ENCODE data around the gene FARSA.

FARSA gene

GRCh38 chr19:12944104-12944674 lies 10.7 kb upstream of the FARSA start:
- Histone ChIP-seq H3K4me3 (ENCODE audit: low read length) (no peak overlapping the region), H3K27me3 (ENCODE audit: insufficient read depth, low read length) (no peaks in the 10 kb centered on the region), H3K9ac (ENCODE audit: low read depth, low read length) (no peak overlapping the region), H3K4me1 (ENCODE audit: insufficient read depth, low read length) (peaks cover 16% of the 10 kb centered on the region; the same call in 1 of the 2 replicates), H3K36me3 (ENCODE audit: insufficient read depth, low read length) (peaks cover 78% of the 10 kb centered on the region), H3K27ac (ENCODE audit: low read depth, low read length) (no peak overlapping the region; the same call in 1 of the 2 replicates), H3K9me3 (ENCODE audit: insufficient read depth, low read depth, low read length) (no peaks in the 10 kb centered on the region)
- WGBS = 100% methylated on average over 2 of the region's 2 CpGs

- 95% methylated on average over 18 of the region's 18 CpGs for WGBS
Measured at GRCh38 chr19:12943437-12944044, 10.0 kb upstream of the FARSA start.

GRCh38 chr19:12940897-12941296 lies 7.4 kb upstream of the FARSA start:
- peaks cover 17% of the 10 kb centered on the region; the same call in 1 of the 2 replicates for H3K4me1 ChIP-seq (ENCODE audit: insufficient read depth, low read length)
- H3K9ac ChIP-seq (ENCODE audit: low read depth, low read length) = no peak overlapping the region
- peaks cover 61% of the 10 kb centered on the region for H3K36me3 ChIP-seq (ENCODE audit: insufficient read depth, low read length)
- H3K27ac ChIP-seq (ENCODE audit: low read depth, low read length) = peak overlapping the region; percentile 20; the same call in 1 of the 2 replicates
- 97% methylated on average over 2 of the region's 2 CpGs for WGBS
- no peaks in the 10 kb centered on the region for H3K27me3 ChIP-seq (ENCODE audit: insufficient read depth, low read length)
- H3K9me3 ChIP-seq (ENCODE audit: insufficient read depth, low read depth, low read length) = no peaks in the 10 kb centered on the region
- H3K4me3 ChIP-seq (ENCODE audit: low read length) = peak overlapping the region; percentile 92; the same call in 1 of the 2 replicates

More at GRCh38 chr19:12943437-12944044, 10.0 kb upstream of the FARSA start:
- H3K4me1 ChIP-seq (ENCODE audit: insufficient read depth, low read length) = peaks cover 16% of the 10 kb centered on the region; the same call in 1 of the 2 replicates
- no peak overlapping the region for H3K9ac ChIP-seq (ENCODE audit: low read depth, low read length)
- H3K27ac ChIP-seq (ENCODE audit: low read depth, low read length) = no peak overlapping the region
- H3K36me3 ChIP-seq (ENCODE audit: insufficient read depth, low read length) = peaks cover 73% of the 10 kb centered on the region
- H3K4me3 ChIP-seq (ENCODE audit: low read length) = no peak overlapping the region
- no peaks in the 10 kb centered on the region for H3K9me3 ChIP-seq (ENCODE audit: insufficient read depth, low read depth, low read length)
- no peaks in the 10 kb centered on the region for H3K27me3 ChIP-seq (ENCODE audit: insufficient read depth, low read length)

- H3K4me3 ChIP-seq (ENCODE audit: low read length) = peak overlapping the region; percentile 92
Measured at GRCh38 chr19:12939975-12940423, 6.5 kb upstream of the FARSA start.

GRCh38 chr19:12938779-12939601 lies 5.5 kb upstream of the FARSA start:
- H3K4me1 ChIP-seq (ENCODE audit: insufficient read depth, low read length) = peaks cover 17% of the 10 kb centered on the region; the same call in 1 of the 2 replicates
- peak overlapping the region; percentile 97 for H3K9ac ChIP-seq (ENCODE audit: low read depth, low read length)
- peak overlapping the region; percentile 78 for H3K27ac ChIP-seq (ENCODE audit: low read depth, low read length)
- H3K27me3 ChIP-seq (ENCODE audit: insufficient read depth, low read length) = no peaks in the 10 kb centered on the region
- peaks cover 49% of the 10 kb centered on the region for H3K36me3 ChIP-seq (ENCODE audit: insufficient read depth, low read length)
- 4% methylated on average over 53 of the region's 54 CpGs for WGBS
- H3K9me3 ChIP-seq (ENCODE audit: insufficient read depth, low read depth, low read length) = no peaks in the 10 kb centered on the region
- H3K4me3 ChIP-seq (ENCODE audit: low read length) = peak overlapping the region; percentile 92

More at GRCh38 chr19:12939975-12940423, 6.5 kb upstream of the FARSA start:
- WGBS = 95% methylated on average over 10 of the region's 10 CpGs
- H3K27ac ChIP-seq (ENCODE audit: low read depth, low read length) = peak overlapping the region; percentile 4; the same call in 1 of the 2 replicates
- H3K9me3 ChIP-seq (ENCODE audit: insufficient read depth, low read depth, low read length) = no peaks in the 10 kb centered on the region
- H3K36me3 ChIP-seq (ENCODE audit: insufficient read depth, low read length) = peaks cover 59% of the 10 kb centered on the region
- peaks cover 17% of the 10 kb centered on the region; the same call in 1 of the 2 replicates for H3K4me1 ChIP-seq (ENCODE audit: insufficient read depth, low read length)
- H3K9ac ChIP-seq (ENCODE audit: low read depth, low read length) = peak overlapping the region; percentile 97; the same call in 1 of the 2 replicates
- H3K27me3 ChIP-seq (ENCODE audit: insufficient read depth, low read length) = no peaks in the 10 kb centered on the region

- peak within 1 kb of the TSS; percentile 92 for H3K4me3 ChIP-seq (ENCODE audit: low read length)
- no peaks in the 10 kb centered on the region for H3K9me3 ChIP-seq (ENCODE audit: insufficient read depth, low read depth, low read length)
- H3K4me1 ChIP-seq (ENCODE audit: insufficient read depth, low read length) = peaks cover 17% of the 10 kb centered on the region; the same call in 1 of the 2 replicates
- peak within 1 kb of the TSS; percentile 97 for H3K9ac ChIP-seq (ENCODE audit: low read depth, low read length)
- H3K27ac ChIP-seq (ENCODE audit: low read depth, low read length) = peak within 1 kb of the TSS; percentile 84
- under 1% methylated on average over 63 of the region's 63 CpGs for WGBS
- peaks cover 42% of the 10 kb centered on the region for H3K36me3 ChIP-seq (ENCODE audit: insufficient read depth, low read length)
- no peaks in the 10 kb centered on the region for H3K27me3 ChIP-seq (ENCODE audit: insufficient read depth, low read length)
Measured at GRCh38 chr19:12937927-12938778, 4.6 kb upstream of the FARSA start, which contains the start of gene CALR. CALR (plus strand) TSS chr19:12938609; CDS start chr19:12938680, 71 bp downstream.

GRCh38 chr19:12937093-12937926 lies 3.8 kb upstream of the FARSA start:
- peak overlapping the region; percentile 84 for H3K27ac ChIP-seq (ENCODE audit: low read depth, low read length)
- peaks cover 33% of the 10 kb centered on the region for H3K36me3 ChIP-seq (ENCODE audit: insufficient read depth, low read length)
- peaks cover 17% of the 10 kb centered on the region; the same call in 1 of the 2 replicates for H3K4me1 ChIP-seq (ENCODE audit: insufficient read depth, low read length)
- H3K4me3 ChIP-seq (ENCODE audit: low read length) = peak overlapping the region; percentile 92
- H3K9ac ChIP-seq (ENCODE audit: low read depth, low read length) = peak overlapping the region; percentile 57
- no peaks in the 10 kb centered on the region for H3K9me3 ChIP-seq (ENCODE audit: insufficient read depth, low read depth, low read length)
- 21% methylated on average over 23 of the region's 23 CpGs for WGBS
- H3K27me3 ChIP-seq (ENCODE audit: insufficient read depth, low read length) = no peaks in the 10 kb centered on the region

- H3K27ac ChIP-seq (ENCODE audit: low read depth, low read length) = no peak overlapping the region
- peaks cover 28% of the 10 kb centered on the region for H3K36me3 ChIP-seq (ENCODE audit: insufficient read depth, low read length)
- no peak overlapping the region for H3K9ac ChIP-seq (ENCODE audit: low read depth, low read length)
- no peaks in the 10 kb centered on the region for H3K9me3 ChIP-seq (ENCODE audit: insufficient read depth, low read depth, low read length)
- no peak overlapping the region for H3K4me3 ChIP-seq (ENCODE audit: low read length)
- peaks cover 17% of the 10 kb centered on the region; the same call in 1 of the 2 replicates for H3K4me1 ChIP-seq (ENCODE audit: insufficient read depth, low read length)
- H3K27me3 ChIP-seq (ENCODE audit: insufficient read depth, low read length) = no peaks in the 10 kb centered on the region
- 86% methylated on average over 7 of the region's 7 CpGs for WGBS
Measured at GRCh38 chr19:12936582-12936981, 3.1 kb upstream of the FARSA start.

GRCh38 chr19:12935071-12935470 lies 1.6 kb upstream of the FARSA start:
- 94% methylated on average over 10 of the region's 10 CpGs for WGBS
- no peak overlapping the region for H3K9ac ChIP-seq (ENCODE audit: low read depth, low read length)

More at GRCh38 chr19:12935071-12935470, 1.6 kb upstream of the FARSA start:
- no peaks in the 10 kb centered on the region for H3K9me3 ChIP-seq (ENCODE audit: insufficient read depth, low read depth, low read length)
- no peak overlapping the region for H3K27ac ChIP-seq (ENCODE audit: low read depth, low read length)
- no peak overlapping the region for H3K4me3 ChIP-seq (ENCODE audit: low read length)
- H3K36me3 ChIP-seq (ENCODE audit: insufficient read depth, low read length) = peaks cover 25% of the 10 kb centered on the region
- H3K4me1 ChIP-seq (ENCODE audit: insufficient read depth, low read length) = peaks cover 16% of the 10 kb centered on the region; the same call in 1 of the 2 replicates
- no peaks in the 10 kb centered on the region for H3K27me3 ChIP-seq (ENCODE audit: insufficient read depth, low read length)
